Measurements from ENCODE around the gene RPL32.
A peak's percentile ranks its signal among the peaks of the same experiment; 100 is the strongest.

Gene RPL32

DNA sequence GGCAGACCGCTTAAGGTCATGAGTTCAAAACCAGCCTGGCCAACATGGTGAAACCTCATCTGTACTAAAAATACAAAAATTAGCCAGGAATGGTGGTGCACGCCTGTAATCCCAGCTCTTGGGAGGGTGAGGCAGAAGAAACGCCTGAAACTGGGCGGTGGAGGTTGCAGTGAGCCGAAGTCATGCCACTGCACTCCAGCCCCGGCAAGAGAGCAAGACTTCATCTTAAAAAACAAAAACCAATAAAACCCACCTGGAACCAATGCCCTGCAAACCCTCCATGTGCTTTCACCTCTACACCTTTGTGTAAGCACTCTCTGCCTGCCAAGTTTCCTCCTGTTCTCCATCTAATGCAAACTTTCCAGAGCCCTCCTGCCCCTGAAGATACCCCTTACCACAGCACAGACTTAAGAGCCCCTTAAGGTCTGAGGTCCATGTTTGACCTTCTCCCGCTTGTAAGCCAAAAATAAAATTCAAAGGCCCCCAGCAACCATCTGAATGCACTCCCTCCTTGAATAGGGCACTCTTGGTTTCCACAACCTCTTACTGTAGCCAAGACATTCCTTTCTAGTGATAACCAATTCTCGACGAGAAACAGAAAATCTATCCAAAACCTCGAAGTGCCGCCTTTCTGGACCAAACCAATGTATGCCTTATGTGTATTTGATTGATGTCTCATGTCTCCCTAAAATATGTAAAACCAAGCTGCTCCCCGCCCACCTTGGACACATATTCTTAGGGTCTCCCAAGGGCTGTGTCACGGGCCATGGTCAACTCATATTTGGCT lies 3.0 kb downstream of the RPL32 start:
- no peak overlapping the region for H3K4me3 ChIP-seq (ENCODE audit: low read depth, low read length)
- TF ChIP-seq ZNF157 (tag by site-specific recombination; IDR thresholded peaks at IDR 0.05) (no peak), ZIC2 (tag by site-specific recombination; IDR thresholded peaks at IDR 0.05) (no peak), ZSCAN23 (tag by site-specific recombination; IDR thresholded peaks at IDR 0.05) (no peak), SALL2 (tag by site-specific recombination; IDR thresholded peaks at IDR 0.05; ENCODE audit: borderline replicate concordance) (no peak), ZNF473 (tag by site-specific recombination; IDR thresholded peaks at IDR 0.05) (no peak), ZNF404 (tag by site-specific recombination; IDR thresholded peaks at IDR 0.05) (no peak), ZBTB1 (tag by site-specific recombination; IDR thresholded peaks at IDR 0.05) (no peak), ZNF391 (tag by site-specific recombination; IDR thresholded peaks at IDR 0.05; ENCODE audit: borderline replicate concordance, low read depth) (no peak), ZNF654 (tag by site-specific recombination; IDR thresholded peaks at IDR 0.05; ENCODE audit: low read depth) (no peak), ZNF394 (tag by site-specific recombination; IDR thresholded peaks at IDR 0.05; ENCODE audit: borderline replicate concordance) (no peak), ZBTB21 (tag by site-specific recombination; IDR thresholded peaks at IDR 0.05) (no peak), ZNF660 (tag by site-specific recombination; IDR thresholded peaks at IDR 0.05) (no peak), ZNF529 (tag by site-specific recombination; IDR thresholded peaks at IDR 0.05; ENCODE audit: insufficient replicate concordance) (no peak), ZNF248 (tag by site-specific recombination; IDR thresholded peaks at IDR 0.05) (no peak)
- TF ChIP-seq, protein P1, sequence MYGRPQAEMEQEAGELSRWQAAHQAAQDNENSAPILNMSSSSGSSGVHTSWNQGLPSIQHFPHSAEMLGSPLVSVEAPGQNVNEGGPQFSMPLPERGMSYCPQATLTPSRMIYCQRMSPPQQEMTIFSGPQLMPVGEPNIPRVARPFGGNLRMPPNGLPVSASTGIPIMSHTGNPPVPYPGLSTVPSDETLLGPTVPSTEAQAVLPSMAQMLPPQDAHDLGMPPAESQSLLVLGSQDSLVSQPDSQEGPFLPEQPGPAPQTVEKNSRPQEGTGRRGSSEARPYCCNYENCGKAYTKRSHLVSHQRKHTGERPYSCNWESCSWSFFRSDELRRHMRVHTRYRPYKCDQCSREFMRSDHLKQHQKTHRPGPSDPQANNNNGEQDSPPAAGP (tag by site-specific recombination; IDR thresholded peaks at IDR 0.05) = no peak
- H3K27ac ChIP-seq (ENCODE audit: extremely low read depth, low read depth, low read length) = no peak overlapping the region
- H3K36me3 ChIP-seq (ENCODE audit: control insufficient read depth in 2 of 2, insufficient read depth in 1 of 2, low read length in 2 of 2) = peaks cover 31 to 77% of the 10 kb centered on the region in 2 experiments
- no peaks in the 10 kb centered on the region for H3K9me3 ChIP-seq (ENCODE audit: control insufficient read depth, insufficient read depth, low read depth, low read length)
- H3K4me1 ChIP-seq (ENCODE audit: control insufficient read depth, insufficient read depth, low read length) = no peaks in the 10 kb centered on the region
- POLR2A ChIA-PET = no interaction called here
- CTCF ChIA-PET = interaction anchor here (0.6 to 1.3 kb wide), 3 partner anchors 132 to 623 kb away, joined by 3 to 4 read pairs (median 4); no protein-coding TSS in a partner anchor

DNA sequence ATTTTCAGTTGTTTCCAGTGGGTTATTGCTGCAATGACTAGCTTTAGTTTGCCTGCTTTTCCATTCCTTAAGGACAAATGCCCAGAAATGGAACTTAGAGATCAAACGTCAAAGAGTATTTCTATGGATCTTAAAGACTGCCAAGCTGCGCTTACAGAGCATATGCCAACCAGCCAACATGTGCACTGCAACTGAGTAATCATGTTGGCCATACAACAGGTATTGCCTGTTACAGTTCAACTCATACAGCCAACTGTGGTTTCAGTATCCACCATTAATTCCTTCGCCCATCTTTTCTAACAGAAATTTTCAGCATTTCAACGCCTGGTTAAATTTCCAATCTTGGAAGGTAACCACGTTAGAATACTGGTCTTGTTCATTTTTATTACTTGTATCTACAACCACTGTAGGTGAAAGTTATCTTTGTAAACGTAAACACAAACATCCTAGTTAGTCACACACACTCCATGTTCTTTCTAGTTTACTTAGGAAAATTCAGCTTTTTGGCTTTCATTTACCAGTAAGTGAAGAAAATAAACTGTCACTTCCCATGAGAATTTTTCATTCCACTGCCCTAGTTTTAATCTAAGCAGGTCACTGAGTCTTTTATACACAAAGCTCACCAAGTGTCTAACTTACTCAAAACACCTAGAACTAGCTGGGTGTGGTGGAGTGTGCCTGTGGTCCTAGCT lies 3.9 kb downstream of the RPL32 start:
- ChIA-PET CTCF (interaction anchor here (0.6 to 1.1 kb wide), 2 partner anchors 131 to 624 kb away, joined by 3 to 4 read pairs; no protein-coding TSS in a partner anchor), POLR2A (no interaction called here)
- no peak overlapping the region for H3K27ac ChIP-seq (ENCODE audit: extremely low read depth, low read depth, low read length)
- H3K9me3 ChIP-seq (ENCODE audit: control insufficient read depth, insufficient read depth, low read depth, low read length) = no peaks in the 10 kb centered on the region
- H3K4me3 ChIP-seq (ENCODE audit: low read depth, low read length) = no peak overlapping the region
- H3K4me1 ChIP-seq (ENCODE audit: control insufficient read depth, insufficient read depth, low read length) = no peaks in the 10 kb centered on the region
- H3K36me3 ChIP-seq (ENCODE audit: control insufficient read depth in 2 of 2, insufficient read depth in 1 of 2, low read length in 2 of 2) = peaks cover 31 to 86% of the 10 kb centered on the region in 2 experiments
- no peak for TF ChIP-seq ZNF133 (tag by site-specific recombination; IDR thresholded peaks at IDR 0.05)
- no peak for TF ChIP-seq GFI1B (tag by site-specific recombination; IDR thresholded peaks at IDR 0.05)
- TF ChIP-seq ZNF26 (tag by site-specific recombination; IDR thresholded peaks at IDR 0.05) = no peak
- TF ChIP-seq PRDM1 (tag by site-specific recombination; IDR thresholded peaks at IDR 0.05) = peak; percentile 85
- TF ChIP-seq SCRT1 (tag by site-specific recombination; IDR thresholded peaks at IDR 0.05; ENCODE audit: borderline replicate concordance) = 0 out of 2 replicates have a peak, but pooled peaks have one; percentile 38
- TF ChIP-seq ZNF184 (tag by site-specific recombination; IDR thresholded peaks at IDR 0.05) = no peak
- no peak for TF ChIP-seq HOXD13 (CRISPR knock-in tag; IDR thresholded peaks at IDR 0.05; ENCODE audit: borderline replicate concordance)
- peak; percentile 87 for TF ChIP-seq SCRT2 (tag by site-specific recombination; IDR thresholded peaks at IDR 0.05)
- TF ChIP-seq ZNF433 (tag by site-specific recombination; IDR thresholded peaks at IDR 0.05; ENCODE audit: low read depth) = no peak
- TF ChIP-seq ZNF23 (tag by site-specific recombination; IDR thresholded peaks at IDR 0.05; ENCODE audit: borderline replicate concordance) = no peak
- TF ChIP-seq ZNF350 (tag by site-specific recombination; IDR thresholded peaks at IDR 0.05) = no peak
